Calu3 (cell line): ENCODE data around the gene UMOD. TPM values are rescaled to one million over a fixed set of nuclear protein-coding genes. Genes with fewer than 3 reads are reported as not detected.

ENCODE experiments used
- BruUV-seq: library from RNA; stranded (reverse); fragments of 400-500 nt; replicated peaks from 2 replicates; lab custom pipeline; 2021; lab: Mats Ljungman, UMichigan
- CTCF ChIA-PET: fragments of 300-600 bp; sonication (Branson Sonifier 250); formaldehyde crosslinking; loops from one replicate; lab custom pipeline; 2022; ENCODE audit warnings: antibody characterized with exemption; lab: Charles Lee
- DNase-seq: peaks from one replicate; pipeline ENCODE4 v3.0.0; 2022
- H3K27ac Mint-ChIP-seq: one replicate; pipeline ENCODE4 v1.8.0; 2022; ENCODE audit warnings: mixed read lengths; ENCODE audit not compliant: unreplicated experiment
- H3K27me3 Mint-ChIP-seq: one replicate; pipeline ENCODE4 v1.8.0; 2022; ENCODE audit warnings: mixed read lengths; ENCODE audit not compliant: unreplicated experiment
- H3K36me3 Mint-ChIP-seq: one replicate; pipeline ENCODE4 v1.8.0; 2022; ENCODE audit warnings: mild to moderate bottlenecking, moderate library complexity, mixed read lengths; ENCODE audit not compliant: insufficient read depth, unreplicated experiment
- H3K4me1 Mint-ChIP-seq: one replicate; pipeline ENCODE4 v1.8.0; 2022; ENCODE audit warnings: mild to moderate bottlenecking, low read depth, mixed read lengths; ENCODE audit not compliant: unreplicated experiment
- H3K4me3 Mint-ChIP-seq: one replicate; pipeline ENCODE4 v1.8.0; 2022; ENCODE audit warnings: mild to moderate bottlenecking, low read depth, moderate library complexity, mixed read lengths; ENCODE audit not compliant: unreplicated experiment
- H3K9me3 Mint-ChIP-seq: one replicate; pipeline ENCODE4 v1.8.0; 2022; ENCODE audit warnings: low read depth, mixed read lengths; ENCODE audit not compliant: unreplicated experiment
- intact Hi-C: fragments of 100-400 bp; cut with micrococcal nuclease; formaldehyde crosslinking; loops from one replicate; pipeline ENCODE4 v1.10.0; 2022; ENCODE audit not compliant: unreplicated experiment
- total RNA-seq: library from RNA; stranded (reverse); gene quantifications from 2 replicates; pipeline ENCODE4 v1.2.3, GENCODE V29; 2022
- TF ChIP-seq, protein P1 (sequence below): fragments of 200-600 bp; IDR thresholded peaks from one replicate; pipeline ENCODE4 v1.8.0; 2022; ENCODE audit warnings: antibody characterized with exemption; ENCODE audit not compliant: unreplicated experiment

Gene UMOD
- total RNA-seq, 1 experiment from 2014 or later, result not detected

DNA sequence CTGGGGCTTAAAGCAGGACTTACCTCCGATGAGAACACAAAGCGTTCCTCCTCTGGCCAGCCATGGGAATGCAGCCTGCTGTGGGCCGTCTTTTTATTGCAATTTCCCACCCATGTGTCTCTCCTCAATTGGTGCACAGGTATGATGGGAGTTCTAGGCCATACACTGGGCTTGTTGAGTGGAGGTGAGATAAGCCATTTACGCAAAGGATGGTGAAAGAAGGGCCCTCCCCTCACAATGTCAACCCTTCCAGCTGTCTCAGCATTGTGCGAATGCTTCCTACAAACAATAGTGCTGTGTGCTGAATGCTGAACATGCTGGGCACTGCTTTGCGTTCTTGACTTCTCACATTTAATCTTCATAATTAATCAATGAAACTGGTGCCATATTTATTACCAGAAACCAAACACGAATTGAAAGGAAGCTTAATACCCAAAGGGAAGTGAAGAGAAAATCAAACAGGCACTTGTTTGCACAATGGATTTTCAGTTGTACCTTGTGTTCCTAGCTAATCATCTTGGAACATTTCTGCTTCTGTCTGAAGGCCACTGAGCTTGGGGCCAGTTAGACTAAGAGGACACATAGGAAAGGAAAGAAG is 25.0 kb downstream of the UMOD start, which contains the start of gene GP2:
TSS of gene GP2 (minus strand) at position 70 of the 598 bp plus-strand sequence. CDS start 1,082 bp downstream, outside the sequence.
- TF ChIP-seq, protein P1, sequence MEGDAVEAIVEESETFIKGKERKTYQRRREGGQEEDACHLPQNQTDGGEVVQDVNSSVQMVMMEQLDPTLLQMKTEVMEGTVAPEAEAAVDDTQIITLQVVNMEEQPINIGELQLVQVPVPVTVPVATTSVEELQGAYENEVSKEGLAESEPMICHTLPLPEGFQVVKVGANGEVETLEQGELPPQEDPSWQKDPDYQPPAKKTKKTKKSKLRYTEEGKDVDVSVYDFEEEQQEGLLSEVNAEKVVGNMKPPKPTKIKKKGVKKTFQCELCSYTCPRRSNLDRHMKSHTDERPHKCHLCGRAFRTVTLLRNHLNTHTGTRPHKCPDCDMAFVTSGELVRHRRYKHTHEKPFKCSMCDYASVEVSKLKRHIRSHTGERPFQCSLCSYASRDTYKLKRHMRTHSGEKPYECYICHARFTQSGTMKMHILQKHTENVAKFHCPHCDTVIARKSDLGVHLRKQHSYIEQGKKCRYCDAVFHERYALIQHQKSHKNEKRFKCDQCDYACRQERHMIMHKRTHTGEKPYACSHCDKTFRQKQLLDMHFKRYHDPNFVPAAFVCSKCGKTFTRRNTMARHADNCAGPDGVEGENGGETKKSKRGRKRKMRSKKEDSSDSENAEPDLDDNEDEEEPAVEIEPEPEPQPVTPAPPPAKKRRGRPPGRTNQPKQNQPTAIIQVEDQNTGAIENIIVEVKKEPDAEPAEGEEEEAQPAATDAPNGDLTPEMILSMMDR, result no peak
- no peaks in the 10 kb centered on the region for H3K9me3 Mint-ChIP-seq
- peaks cover 60% of the 10 kb centered on the region for H3K27me3 Mint-ChIP-seq
- no peak within 1 kb of the TSS for H3K27ac Mint-ChIP-seq
- intact Hi-C loops, result no loop called here
- no peak within 1 kb of the TSS for H3K4me3 Mint-ChIP-seq
- CTCF ChIA-PET, result no interaction called here
- no peak for DNase-seq
- no peaks in the 10 kb centered on the region for H3K36me3 Mint-ChIP-seq
- BruUV-seq, result no TSS peak
- no peaks in the 10 kb centered on the region for H3K4me1 Mint-ChIP-seq

DNA sequence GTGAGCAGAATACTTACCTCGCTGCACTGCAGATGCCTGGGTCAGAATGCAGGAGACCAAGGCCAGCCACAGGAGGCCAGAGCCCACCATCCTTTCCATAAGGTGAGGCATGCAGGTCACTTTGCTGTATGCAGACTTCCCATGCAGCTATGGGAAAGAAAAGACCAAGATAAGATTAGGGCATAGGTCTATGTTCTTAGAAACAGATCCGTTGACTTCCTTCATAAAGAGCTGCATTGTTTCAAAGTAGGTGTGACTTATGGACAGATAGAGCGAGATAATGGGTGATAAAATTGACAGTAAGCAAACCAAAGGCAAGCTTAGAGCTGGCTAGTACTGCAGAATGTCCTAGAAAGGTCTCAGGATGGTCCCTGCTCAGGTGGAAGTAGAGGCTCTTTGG is 26.2 kb downstream of the UMOD start:
- Mint-ChIP-seq H3K4me1 (no peaks in the 10 kb centered on the region), H3K36me3 (no peaks in the 10 kb centered on the region), H3K4me3 (no peak overlapping the region), H3K27ac (no peak overlapping the region), H3K9me3 (no peaks in the 10 kb centered on the region), H3K27me3 (peaks cover 68% of the 10 kb centered on the region)
- TF ChIP-seq, protein P1, result no peak
- intact Hi-C loops, result no loop called here
- no TSS peak for BruUV-seq
- no peak for DNase-seq
- CTCF ChIA-PET, result no interaction called here

DNA sequence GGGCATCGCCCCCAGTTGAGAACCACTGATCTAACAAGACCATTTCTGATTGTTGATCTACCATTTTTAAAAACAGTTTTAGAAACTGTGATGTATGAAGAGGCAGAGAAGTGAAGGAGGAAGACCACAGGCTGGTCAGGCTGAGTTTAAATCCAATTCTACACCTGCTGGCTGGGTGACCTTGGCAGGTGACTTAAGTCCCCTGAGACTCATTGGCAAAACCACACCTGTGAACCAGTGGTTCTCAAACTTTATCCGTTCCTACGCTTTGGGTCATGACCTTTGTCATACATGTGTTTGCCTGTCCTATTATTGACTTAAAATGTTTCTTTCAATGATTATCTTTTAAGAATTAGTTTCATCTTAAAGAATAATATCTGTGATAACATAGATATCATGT is 27.5 kb downstream of the UMOD start:
- Mint-ChIP-seq H3K36me3 (no peaks in the 10 kb centered on the region), H3K4me1 (no peaks in the 10 kb centered on the region), H3K9me3 (no peaks in the 10 kb centered on the region), H3K4me3 (no peak overlapping the region), H3K27ac (no peak overlapping the region), H3K27me3 (peaks cover 62% of the 10 kb centered on the region)
- TF ChIP-seq, protein P1, result no peak
- no TSS peak for BruUV-seq
- CTCF ChIA-PET, result no interaction called here
- intact Hi-C loops, result no loop called here
- DNase-seq, result no peak

- no peak for DNase-seq
- Mint-ChIP-seq H3K27me3 (peaks cover 57% of the 10 kb centered on the region), H3K27ac (no peak overlapping the region), H3K9me3 (no peaks in the 10 kb centered on the region), H3K4me3 (no peak overlapping the region), H3K36me3 (no peaks in the 10 kb centered on the region), H3K4me1 (no peaks in the 10 kb centered on the region)
- CTCF ChIA-PET, result interaction anchor here (0.8 kb wide), 1 partner anchor 9 kb away, joined by 3 read pairs; no protein-coding TSS in a partner anchor
- intact Hi-C loops, result no loop called here
- TF ChIP-seq, protein P1, result no peak
- BruUV-seq, result no TSS peak
Measured at GRCh38 chr16:20323591-20324117, 28.9 kb downstream of the UMOD start.
